ENCODE measurements around the gene GNAI3.
"Not testable (repeated sequence)": the region's sequence is repeated elsewhere in the genome, so short reads cannot be mapped to it uniquely, and the experiment has no call there.

The GNAI3 gene

DNA sequence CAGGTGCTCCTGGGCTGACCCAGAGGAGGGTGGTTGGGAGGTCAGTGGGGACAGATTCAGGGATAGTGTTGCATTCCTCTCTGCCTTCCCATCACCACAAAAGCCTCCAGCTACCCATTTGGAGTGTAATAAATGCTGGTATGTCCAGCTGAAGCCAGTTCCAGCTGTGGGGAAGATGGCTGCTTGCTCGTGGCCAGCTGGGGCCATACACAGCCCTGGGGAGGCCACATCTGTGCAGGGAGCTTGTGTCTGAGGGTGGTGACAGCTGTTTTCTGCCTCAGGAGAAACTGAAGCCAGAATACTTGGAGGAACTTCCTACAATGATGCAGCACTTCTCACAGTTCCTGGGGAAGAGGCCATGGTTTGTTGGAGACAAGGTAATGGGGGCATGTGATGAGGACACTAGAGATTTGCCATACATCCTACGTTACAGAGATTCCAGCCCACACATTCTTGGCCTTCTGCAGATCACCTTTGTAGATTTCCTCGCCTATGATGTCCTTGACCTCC is 110.2 kb downstream of the GNAI3 start:
- no peak overlapping the region for H2BK12ac ChIP-seq (ENCODE audit: low read length)
- H3K79me1 ChIP-seq (ENCODE audit: low read depth, low read length): no peaks in the 10 kb centered on the region
- DNase-seq (ENCODE audit: low spot score): no peak
- H2BK15ac ChIP-seq (ENCODE audit: low read length): no peak overlapping the region
- no peak overlapping the region for H3K18ac ChIP-seq (ENCODE audit: low read length)
- H3K9me3 ChIP-seq (replicated peaks in 1 of 2; ENCODE audit: control insufficient read depth in 2 of 2, insufficient read depth in 1 of 2, low read depth in 1 of 2, low read length in 2 of 2): no peaks in the 10 kb centered on the region
- peaks cover 0 to 9% (median 0%) of the 10 kb centered on the region in 3 experiments for H3K27me3 ChIP-seq (ENCODE audit: control insufficient read depth in 3 of 3, insufficient read depth in 3 of 3, low read depth in 1 of 3, low read length in 3 of 3)
- H4K8ac ChIP-seq (ENCODE audit: low read depth, low read length): no peak overlapping the region
- H2BK5ac ChIP-seq (ENCODE audit: low read length): no peak overlapping the region
- no peak overlapping the region for H3K4me2 ChIP-seq (ENCODE audit: insufficient read depth, low read length, poor library complexity, severe bottlenecking)
- H3K23ac ChIP-seq (ENCODE audit: low read depth, low read length, poor library complexity): peak overlapping the region; percentile 68
- H3K4ac ChIP-seq (ENCODE audit: low read length): no peak overlapping the region
- no peak overlapping the region for H2AFZ ChIP-seq (ENCODE audit: low read length)
- peak overlapping the region; percentile 12 for H3K9ac ChIP-seq (ENCODE audit: low read depth, low read length, poor library complexity)
- H2AK5ac ChIP-seq (ENCODE audit: low read depth, low read length): no peak overlapping the region
- peaks cover 3 to 9% of the 10 kb centered on the region in 2 donors for H3K4me1 ChIP-seq (ENCODE audit: control insufficient read depth in 2 of 2, insufficient read depth in 1 of 2, low read depth in 1 of 2, low read length in 2 of 2)
- no peak overlapping the region for H3K14ac ChIP-seq (ENCODE audit: low read length)
- no CpG with 5 or more reads among the region's 3 CpGs for WGBS, 2 donors (ENCODE audit: extremely low coverage in 2 of 2, insufficient read length in 2 of 2, insufficient replicate concordance in 1 of 2)
- no peak overlapping the region for H3K27ac ChIP-seq (replicated peaks; ENCODE audit: low read length)
- peaks cover 0 to 14% of the 10 kb centered on the region in 2 donors for H3K36me3 ChIP-seq (replicated peaks in 1 of 2; ENCODE audit: control insufficient read depth in 2 of 2, insufficient read depth in 2 of 2, low read length in 2 of 2)
- H4K91ac ChIP-seq (ENCODE audit: low read depth, low read length, poor library complexity): no peak overlapping the region
- H3K4me3 ChIP-seq (ENCODE audit: low read length in 2 of 2): no peak overlapping the region
- H2BK120ac ChIP-seq (ENCODE audit: low read depth, low read length): no peak overlapping the region

DNA sequence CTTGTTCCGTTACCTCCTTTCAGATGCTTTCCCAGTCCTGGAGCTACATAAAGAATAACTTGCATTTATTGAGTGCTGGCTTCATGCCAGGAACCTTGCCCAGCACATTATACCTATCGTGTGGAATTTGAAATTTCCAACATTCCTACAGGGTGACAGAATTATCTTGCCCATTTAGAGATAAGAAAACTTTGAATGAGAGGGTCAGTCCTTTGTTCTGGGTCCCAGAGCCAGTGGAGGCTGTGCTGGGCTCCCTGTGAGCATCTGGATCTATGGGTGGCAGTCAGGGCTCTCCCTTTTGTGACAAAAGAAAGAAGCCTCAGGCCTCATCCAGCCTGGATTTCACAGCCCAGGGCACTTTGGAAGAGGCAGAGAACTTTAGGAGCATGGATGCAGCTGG is 110.7 kb downstream of the GNAI3 start:
- Histone ChIP-seq H2AK5ac (ENCODE audit: low read depth, low read length) (no peak overlapping the region), H2BK5ac (ENCODE audit: low read length) (no peak overlapping the region), H2AFZ (ENCODE audit: low read length) (no peak overlapping the region), H2BK120ac (ENCODE audit: low read depth, low read length) (no peak overlapping the region), H4K8ac (ENCODE audit: low read depth, low read length) (no peak overlapping the region), H3K4ac (ENCODE audit: low read length) (no peak overlapping the region), H2BK15ac (ENCODE audit: low read length) (no peak overlapping the region), H3K4me1 (ENCODE audit: control insufficient read depth in 2 of 2, insufficient read depth in 1 of 2, low read depth in 1 of 2, low read length in 2 of 2) (peaks cover 3 to 9% of the 10 kb centered on the region in 2 donors), H3K23ac (ENCODE audit: low read depth, low read length, poor library complexity) (no peak overlapping the region), H4K91ac (ENCODE audit: low read depth, low read length, poor library complexity) (no peak overlapping the region), H3K36me3 (replicated peaks in 1 of 2; ENCODE audit: control insufficient read depth in 2 of 2, insufficient read depth in 2 of 2, low read length in 2 of 2) (peaks cover 0 to 14% of the 10 kb centered on the region in 2 donors), H3K79me1 (ENCODE audit: low read depth, low read length) (no peaks in the 10 kb centered on the region), H3K27me3 (ENCODE audit: control insufficient read depth in 3 of 3, insufficient read depth in 3 of 3, low read depth in 1 of 3, low read length in 3 of 3) (peaks cover 0 to 9% (median 0%) of the 10 kb centered on the region in 3 experiments), H3K9ac (ENCODE audit: low read depth, low read length, poor library complexity) (no peak overlapping the region), H3K14ac (ENCODE audit: low read length) (no peak overlapping the region), H3K18ac (ENCODE audit: low read length) (no peak overlapping the region), H2BK12ac (ENCODE audit: low read length) (no peak overlapping the region), H3K27ac (replicated peaks; ENCODE audit: low read length) (no peak overlapping the region), H3K4me3 (ENCODE audit: low read length in 2 of 2) (no peak overlapping the region), H3K4me2 (ENCODE audit: insufficient read depth, low read length, poor library complexity, severe bottlenecking) (no peak overlapping the region), H3K9me3 (replicated peaks in 1 of 2; ENCODE audit: control insufficient read depth in 2 of 2, insufficient read depth in 1 of 2, low read depth in 1 of 2, low read length in 2 of 2) (no peaks in the 10 kb centered on the region)
- no CpG with 5 or more reads among the region's 2 CpGs for WGBS, 2 donors (ENCODE audit: extremely low coverage in 2 of 2, insufficient read length in 2 of 2, insufficient replicate concordance in 1 of 2)
- no peak for DNase-seq (ENCODE audit: low spot score)

DNA sequence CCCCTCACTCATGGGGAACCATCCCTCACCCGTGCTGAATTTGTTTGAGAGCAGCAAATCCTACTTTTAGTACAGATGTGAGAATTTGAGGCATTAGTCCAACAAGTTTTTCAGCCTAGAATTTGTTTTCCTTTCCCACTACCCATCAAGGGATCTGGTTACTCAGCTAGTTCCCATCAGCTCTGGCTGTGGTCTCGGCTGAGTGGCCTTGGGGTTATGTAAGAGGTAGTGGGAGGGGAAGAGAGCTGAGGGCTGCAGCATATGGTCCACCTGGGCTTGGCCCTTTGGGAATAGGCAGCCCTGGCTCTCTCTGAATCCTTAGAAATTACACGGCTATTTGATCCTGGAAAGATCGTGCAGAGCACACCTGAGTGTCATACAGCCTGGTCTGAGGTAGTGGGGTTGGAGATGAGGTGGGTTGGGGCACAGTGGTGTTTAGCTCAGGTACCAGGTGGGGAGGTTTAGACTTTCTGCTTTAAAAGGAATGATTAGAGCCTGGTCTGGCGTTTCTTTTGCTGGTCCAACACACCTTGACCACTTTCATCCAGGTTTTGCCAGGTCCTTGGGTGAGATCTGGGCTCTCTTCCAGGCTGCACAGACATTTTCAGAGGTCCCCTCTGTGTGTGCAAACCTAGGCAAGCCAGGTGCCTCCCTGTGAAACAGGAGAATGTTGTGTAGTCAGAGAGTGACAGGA is 111.7 kb downstream of the GNAI3 start:
- Histone ChIP-seq H4K8ac (ENCODE audit: low read depth, low read length) (no peak overlapping the region), H3K4me3 (ENCODE audit: low read length in 2 of 2) (no peak overlapping the region), H2BK12ac (ENCODE audit: low read length) (no peak overlapping the region), H2AK5ac (ENCODE audit: low read depth, low read length) (no peak overlapping the region), H3K18ac (ENCODE audit: low read length) (no peak overlapping the region), H3K4me1 (ENCODE audit: control insufficient read depth in 2 of 2, insufficient read depth in 1 of 2, low read depth in 1 of 2, low read length in 2 of 2) (peaks cover 3 to 9% of the 10 kb centered on the region in 2 donors), H3K9me3 (replicated peaks in 1 of 2; ENCODE audit: control insufficient read depth in 2 of 2, insufficient read depth in 1 of 2, low read depth in 1 of 2, low read length in 2 of 2) (no peaks in the 10 kb centered on the region), H3K9ac (ENCODE audit: low read depth, low read length, poor library complexity) (no peak overlapping the region), H3K14ac (ENCODE audit: low read length) (no peak overlapping the region), H3K79me1 (ENCODE audit: low read depth, low read length) (no peaks in the 10 kb centered on the region), H3K27ac (replicated peaks; ENCODE audit: low read length) (no peak overlapping the region), H3K23ac (ENCODE audit: low read depth, low read length, poor library complexity) (no peak overlapping the region), H3K27me3 (ENCODE audit: control insufficient read depth in 3 of 3, insufficient read depth in 3 of 3, low read depth in 1 of 3, low read length in 3 of 3) (peaks cover 0 to 1% (median 0%) of the 10 kb centered on the region in 3 experiments), H2BK15ac (ENCODE audit: low read length) (no peak overlapping the region), H3K36me3 (replicated peaks in 1 of 2; ENCODE audit: control insufficient read depth in 2 of 2, insufficient read depth in 2 of 2, low read length in 2 of 2) (peaks cover 0 to 14% of the 10 kb centered on the region in 2 donors), H4K91ac (ENCODE audit: low read depth, low read length, poor library complexity) (no peak overlapping the region), H3K4me2 (ENCODE audit: insufficient read depth, low read length, poor library complexity, severe bottlenecking) (no peak overlapping the region), H3K4ac (ENCODE audit: low read length) (no peak overlapping the region), H2BK5ac (ENCODE audit: low read length) (no peak overlapping the region), H2BK120ac (ENCODE audit: low read depth, low read length) (no peak overlapping the region), H2AFZ (ENCODE audit: low read length) (no peak overlapping the region)
- no CpG with 5 or more reads among the region's 5 CpGs for WGBS, 2 donors (ENCODE audit: extremely low coverage in 2 of 2, insufficient read length in 2 of 2, insufficient replicate concordance in 1 of 2)
- no peak for DNase-seq (ENCODE audit: low spot score)

DNA sequence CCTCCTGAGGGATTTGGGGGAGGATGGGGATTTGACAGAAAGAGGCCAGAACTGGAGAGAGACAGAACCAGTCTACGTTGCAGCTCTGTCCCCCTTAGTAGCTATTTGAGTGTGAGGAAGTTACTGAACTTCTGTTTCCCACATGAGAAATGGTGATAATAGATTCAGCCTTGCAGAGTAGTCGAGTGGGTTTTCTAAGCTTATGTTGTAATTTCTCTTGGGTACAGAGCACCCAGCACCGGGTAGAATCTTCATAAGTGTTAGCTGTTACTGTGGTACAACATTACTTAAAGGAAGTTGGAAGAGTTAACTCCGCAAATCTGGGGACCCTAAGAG is 112.2 kb downstream of the GNAI3 start:
- not testable (repeated sequence) for H3K27ac ChIP-seq (replicated peaks; ENCODE audit: low read length); H2BK120ac ChIP-seq (ENCODE audit: low read depth, low read length); H3K23ac ChIP-seq (ENCODE audit: low read depth, low read length, poor library complexity); H2AK5ac ChIP-seq (ENCODE audit: low read depth, low read length); H2AFZ ChIP-seq (ENCODE audit: low read length); H2BK15ac ChIP-seq (ENCODE audit: low read length); H3K18ac ChIP-seq (ENCODE audit: low read length); H3K9ac ChIP-seq (ENCODE audit: low read depth, low read length, poor library complexity); H2BK12ac ChIP-seq (ENCODE audit: low read length); H3K4me1 ChIP-seq (ENCODE audit: control insufficient read depth in 2 of 2, insufficient read depth in 1 of 2, low read depth in 1 of 2, low read length in 2 of 2); DNase-seq (ENCODE audit: low spot score); H3K9me3 ChIP-seq (replicated peaks in 1 of 2; ENCODE audit: control insufficient read depth in 2 of 2, insufficient read depth in 1 of 2, low read depth in 1 of 2, low read length in 2 of 2); H3K27me3 ChIP-seq (ENCODE audit: control insufficient read depth in 3 of 3, insufficient read depth in 3 of 3, low read depth in 1 of 3, low read length in 3 of 3); H3K79me1 ChIP-seq (ENCODE audit: low read depth, low read length); H2BK5ac ChIP-seq (ENCODE audit: low read length); H3K14ac ChIP-seq (ENCODE audit: low read length); H3K4me2 ChIP-seq (ENCODE audit: insufficient read depth, low read length, poor library complexity, severe bottlenecking); H4K8ac ChIP-seq (ENCODE audit: low read depth, low read length); H4K91ac ChIP-seq (ENCODE audit: low read depth, low read length, poor library complexity); H3K4me3 ChIP-seq (ENCODE audit: low read length in 2 of 2); H3K4ac ChIP-seq (ENCODE audit: low read length)
- H3K36me3 ChIP-seq (replicated peaks in 1 of 2; ENCODE audit: control insufficient read depth in 2 of 2, insufficient read depth in 2 of 2, low read length in 2 of 2): peaks cover 0 to 14% of the 10 kb centered on the region in 2 donors
- WGBS, 2 donors (ENCODE audit: extremely low coverage in 2 of 2, insufficient read length in 2 of 2, insufficient replicate concordance in 1 of 2): no CpG with 5 or more reads among the region's 4 CpGs
